Measurements from ENCODE around the gene SOX6. TPM values are rescaled to one million over a fixed set of nuclear protein-coding genes. Genes with fewer than 3 reads are reported as not detected.
A peak's percentile ranks its signal among the peaks of the same experiment; 100 is the strongest.
"Not testable (repeated sequence)": the region's sequence is repeated elsewhere in the genome, so short reads cannot be mapped to it uniquely, and the experiment has no call there.

Gene SOX6
- polyA plus RNA-seq, 3 donors, result 19.5 to 22.4 (median 20.9) TPM

DNA sequence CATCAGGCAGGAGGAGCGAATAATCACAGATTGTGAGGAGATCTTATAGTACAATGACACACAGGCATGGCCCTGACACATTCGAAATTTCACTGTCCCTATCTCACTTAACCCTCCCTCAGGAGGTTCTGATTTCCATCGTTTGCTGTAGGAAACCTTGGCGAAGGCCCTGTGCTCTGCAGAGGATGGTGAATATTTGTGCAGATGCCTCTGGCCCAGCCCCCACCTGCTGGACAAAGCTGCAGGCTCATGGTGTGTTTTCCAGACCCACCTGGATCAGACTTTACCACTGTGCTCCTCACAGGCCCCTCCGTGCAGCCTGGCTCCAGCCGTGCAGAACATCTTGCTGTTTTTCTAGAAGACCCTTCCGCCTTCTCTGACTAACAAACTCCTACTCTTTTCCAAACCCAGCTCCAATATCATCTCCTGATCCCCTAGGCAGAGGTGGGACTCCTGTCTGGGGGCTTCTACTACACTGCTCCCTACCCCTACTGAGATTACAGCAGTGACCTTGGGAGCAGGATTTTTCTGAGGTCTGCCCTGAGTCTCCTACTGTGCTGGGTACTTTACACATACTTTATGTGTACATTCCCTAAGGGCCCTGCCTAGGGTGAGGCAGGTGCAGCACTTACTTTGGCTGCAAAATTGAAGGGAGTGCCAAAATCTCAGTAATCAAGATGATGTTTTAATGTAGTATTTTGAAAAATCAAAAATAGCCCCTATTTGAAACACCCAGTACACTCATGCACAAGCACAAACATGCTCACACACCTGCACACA lies 412.7 kb downstream of the SOX6 start:
- DNase-seq (ENCODE audit: low read depth in 3 of 3, low spot score in 2 of 3), result no peak

DNA sequence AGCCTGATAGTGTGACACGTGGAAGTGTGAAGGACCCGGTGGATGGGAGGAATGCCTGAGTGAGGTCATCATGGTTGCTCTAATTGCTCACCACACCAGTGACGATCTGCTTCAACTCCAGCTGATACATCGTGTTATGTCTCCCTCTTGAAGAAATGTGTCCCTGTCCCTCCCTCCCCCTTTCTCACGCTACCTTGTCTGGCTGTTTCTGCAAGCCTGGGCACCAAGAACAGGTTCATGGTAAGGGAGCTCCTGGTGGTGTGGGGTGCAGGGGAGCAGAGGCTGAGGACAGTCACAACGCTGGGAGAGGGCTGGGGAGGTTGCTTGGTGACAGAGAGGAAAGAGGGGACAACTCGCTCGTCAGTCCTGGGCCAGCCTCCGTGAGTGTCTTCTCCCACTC lies 413.4 kb downstream of the SOX6 start:
- no peak for DNase-seq (ENCODE audit: low read depth in 3 of 3, low spot score in 2 of 3)

DNA sequence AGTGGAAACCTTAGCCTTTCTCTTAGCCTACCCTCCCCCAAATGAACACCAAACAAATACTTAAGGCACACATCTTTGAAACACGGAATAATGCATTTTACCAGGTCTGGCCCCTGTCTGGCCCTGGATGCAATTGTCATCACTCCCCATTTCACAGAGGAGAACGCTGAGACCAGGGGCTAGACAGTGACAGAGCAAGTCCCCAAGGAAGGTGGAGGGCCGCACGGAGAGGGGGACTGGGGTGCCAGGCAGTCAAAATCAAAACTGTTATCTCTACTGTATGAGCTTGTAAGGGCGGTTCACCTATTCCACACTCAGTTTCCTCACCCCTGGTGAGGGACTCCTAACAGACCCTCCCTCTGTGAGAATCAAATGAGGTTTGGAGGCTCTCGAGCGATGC lies 414.2 kb downstream of the SOX6 start:
- DNase-seq (ENCODE audit: low read depth in 3 of 3, low spot score in 2 of 3), result no peak

DNA sequence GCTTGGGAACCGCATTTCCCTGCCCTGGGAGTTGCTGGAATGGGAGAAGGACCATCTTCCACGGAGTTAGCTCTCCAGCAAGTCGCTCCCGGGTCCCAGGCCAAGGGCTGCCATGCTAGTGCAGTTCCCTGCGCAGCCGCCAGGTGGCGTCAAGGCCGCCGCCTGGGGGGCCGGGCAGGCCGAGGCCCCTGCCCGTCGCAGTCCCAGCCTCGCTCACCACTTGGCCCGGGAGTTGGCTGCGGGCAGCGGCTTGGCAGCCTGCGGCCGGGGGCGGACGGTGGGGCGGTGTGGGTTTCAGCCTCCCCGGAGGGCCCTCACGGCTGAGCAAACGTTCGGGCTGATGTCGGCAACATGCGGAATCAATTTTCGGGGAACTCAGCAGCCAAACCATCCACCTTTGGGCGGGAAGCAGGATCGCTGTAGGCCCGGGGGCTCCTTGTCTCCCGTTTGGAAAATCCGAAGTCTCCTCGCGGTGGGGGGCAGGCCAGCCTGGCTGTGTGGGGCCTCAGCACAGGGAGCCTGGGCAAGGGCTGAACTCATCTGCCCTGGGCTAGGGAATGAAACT lies 415.1 kb downstream of the SOX6 start:
- DNase-seq (ENCODE audit: low read depth in 3 of 3, low spot score in 2 of 3), result peak in 1 of 3 donors; percentile 10

DNA sequence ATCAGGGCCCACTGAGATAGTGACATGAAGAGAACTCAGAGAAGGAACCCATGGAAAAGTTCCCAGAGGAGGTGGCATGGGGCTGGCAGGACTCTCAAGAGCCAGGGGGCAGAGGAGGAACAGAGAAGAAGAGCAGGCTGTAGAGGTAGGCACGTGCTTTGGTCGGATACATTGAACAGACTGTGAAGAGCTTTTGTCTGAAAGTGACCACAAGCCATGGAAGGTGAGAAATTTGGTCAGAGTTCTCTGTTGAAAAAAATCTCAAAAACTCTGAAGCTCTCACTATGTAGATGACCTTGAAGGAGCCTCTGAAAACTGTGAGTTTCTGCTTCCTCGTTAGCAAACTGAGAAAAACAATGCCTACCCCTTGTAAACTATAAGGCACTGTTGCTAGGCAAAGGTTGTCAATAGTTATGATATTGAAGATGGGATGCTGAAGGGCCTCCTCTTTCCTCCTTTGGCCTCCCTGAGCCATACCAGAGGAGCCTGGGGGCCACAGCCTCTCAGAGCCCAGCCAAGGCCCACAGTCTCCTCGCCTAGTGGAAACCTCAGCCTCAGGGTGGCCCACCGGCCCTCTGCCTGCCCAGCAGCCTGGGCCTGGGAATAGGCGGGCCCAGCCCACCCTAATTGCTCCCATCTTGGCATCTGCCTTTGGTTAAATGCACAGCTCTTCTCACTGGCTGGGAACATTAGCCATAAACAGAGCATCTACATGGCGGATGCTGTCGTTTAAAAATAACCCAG lies 415.7 kb downstream of the SOX6 start:
- no peak for DNase-seq (ENCODE audit: low read depth in 3 of 3, low spot score in 2 of 3)

DNA sequence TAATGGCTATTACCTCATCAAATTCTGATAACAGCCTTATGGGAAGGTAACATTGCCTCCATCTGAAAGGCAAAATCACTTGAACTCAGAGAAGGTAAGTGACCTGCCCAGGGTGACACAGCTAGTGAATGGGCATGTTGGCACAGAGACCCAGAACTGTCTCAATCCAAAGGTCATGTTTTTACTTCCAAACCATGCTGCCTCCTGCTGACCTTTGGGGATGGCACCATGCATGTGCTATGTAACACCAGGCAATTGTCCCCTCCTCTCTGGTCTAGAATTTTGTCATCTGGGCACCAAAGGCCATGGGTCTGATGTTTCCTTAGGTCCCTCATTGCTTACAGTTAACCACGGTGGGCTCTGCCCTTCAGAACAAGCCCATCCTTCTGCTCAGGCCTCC lies 417.4 kb downstream of the SOX6 start:
- DNase-seq (ENCODE audit: low read depth in 3 of 3, low spot score in 2 of 3), result no peak

DNA sequence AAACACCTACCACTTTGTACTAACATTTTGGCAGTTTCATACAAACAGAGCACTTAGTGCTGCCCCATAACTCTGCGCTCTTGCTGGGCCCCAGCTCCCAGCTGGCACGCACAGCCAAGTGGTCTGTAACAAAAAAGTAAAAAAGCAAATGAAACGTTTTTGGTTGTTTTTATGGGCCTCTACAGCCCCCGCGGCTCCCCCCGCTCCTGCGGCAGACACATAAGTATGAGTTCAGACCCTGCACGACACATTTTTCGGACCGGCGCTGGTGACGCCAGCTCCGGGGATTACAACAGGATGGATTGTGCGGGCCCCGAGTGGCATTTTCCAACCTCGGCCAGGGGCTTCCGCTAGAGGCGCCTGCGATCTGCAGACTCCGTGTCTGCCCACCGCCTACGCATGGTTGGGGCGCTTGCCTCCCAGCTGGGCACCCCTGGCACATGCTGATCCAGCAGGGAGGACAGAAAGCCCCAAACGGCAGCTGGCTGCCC lies 418.2 kb downstream of the SOX6 start:
- no peak for DNase-seq (ENCODE audit: low read depth in 3 of 3, low spot score in 2 of 3)

DNA sequence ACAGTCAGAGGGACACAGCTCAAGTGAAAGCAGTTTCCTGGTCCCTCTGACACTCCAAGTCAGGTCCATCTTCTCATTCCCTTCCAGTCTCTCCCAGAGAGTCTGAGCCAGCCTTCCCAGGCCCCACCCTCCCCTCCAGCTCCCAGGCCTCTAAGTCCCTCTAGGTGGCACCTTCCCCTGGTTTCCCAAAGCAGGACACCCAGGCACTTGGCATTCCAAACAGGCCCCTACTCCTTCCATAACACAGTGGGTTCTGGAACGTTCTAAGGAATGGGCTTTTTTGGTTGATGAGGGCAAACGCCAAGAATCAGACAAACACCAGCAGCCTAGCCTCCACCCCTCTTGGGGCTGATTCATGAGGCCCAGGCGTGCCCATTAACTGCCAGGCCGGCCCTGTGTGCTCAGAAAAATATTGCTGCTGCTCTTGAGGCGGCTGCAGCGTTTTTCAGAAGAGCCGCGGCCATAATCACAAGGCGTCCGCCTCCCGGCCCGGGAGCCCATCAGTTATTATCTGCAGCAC lies 418.7 kb downstream of the SOX6 start:
- DNase-seq (ENCODE audit: low read depth in 3 of 3, low spot score in 2 of 3), result no peak

DNA sequence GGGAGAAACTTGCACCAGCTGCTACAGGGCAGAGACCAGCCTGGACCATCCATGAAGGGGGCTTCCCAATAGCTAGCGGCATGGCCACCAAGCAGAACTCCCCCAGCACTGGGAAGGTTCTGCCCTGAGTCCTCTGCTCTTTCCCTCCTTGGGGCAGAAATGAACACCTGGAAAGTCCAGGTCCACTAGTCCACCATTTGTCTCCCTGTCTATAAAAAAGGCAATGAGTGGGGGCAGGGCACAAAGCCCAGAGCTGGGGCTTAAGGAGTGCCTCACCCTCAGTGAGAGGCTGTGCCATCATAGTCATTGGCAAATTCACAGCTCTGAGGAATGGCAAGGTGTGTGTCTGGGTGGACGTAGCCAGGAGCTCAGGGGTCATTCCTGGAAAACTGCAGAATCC lies 420.3 kb downstream of the SOX6 start:
- no peak for DNase-seq (ENCODE audit: low read depth in 3 of 3, low spot score in 2 of 3)

DNA sequence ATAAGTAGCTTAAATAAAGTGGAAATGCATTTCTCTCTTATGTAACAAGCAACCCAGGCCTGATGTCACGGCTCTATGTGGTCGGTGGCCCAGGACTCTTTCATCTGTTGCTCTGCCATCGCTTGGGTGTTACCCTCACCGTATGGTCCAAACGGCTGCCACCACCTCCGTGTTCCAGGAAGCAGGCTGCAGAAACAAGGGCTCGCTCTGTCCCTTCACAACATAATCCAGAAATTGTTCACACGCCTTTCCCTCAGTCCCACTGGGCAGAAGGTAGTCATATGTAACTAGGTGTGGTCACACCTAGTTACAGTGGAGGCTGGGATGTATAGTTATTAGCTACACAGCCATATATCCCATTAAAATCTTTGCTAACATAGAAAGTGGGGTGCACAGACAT lies 421.0 kb downstream of the SOX6 start:
- no peak for DNase-seq (ENCODE audit: low read depth in 3 of 3, low spot score in 2 of 3)

DNA sequence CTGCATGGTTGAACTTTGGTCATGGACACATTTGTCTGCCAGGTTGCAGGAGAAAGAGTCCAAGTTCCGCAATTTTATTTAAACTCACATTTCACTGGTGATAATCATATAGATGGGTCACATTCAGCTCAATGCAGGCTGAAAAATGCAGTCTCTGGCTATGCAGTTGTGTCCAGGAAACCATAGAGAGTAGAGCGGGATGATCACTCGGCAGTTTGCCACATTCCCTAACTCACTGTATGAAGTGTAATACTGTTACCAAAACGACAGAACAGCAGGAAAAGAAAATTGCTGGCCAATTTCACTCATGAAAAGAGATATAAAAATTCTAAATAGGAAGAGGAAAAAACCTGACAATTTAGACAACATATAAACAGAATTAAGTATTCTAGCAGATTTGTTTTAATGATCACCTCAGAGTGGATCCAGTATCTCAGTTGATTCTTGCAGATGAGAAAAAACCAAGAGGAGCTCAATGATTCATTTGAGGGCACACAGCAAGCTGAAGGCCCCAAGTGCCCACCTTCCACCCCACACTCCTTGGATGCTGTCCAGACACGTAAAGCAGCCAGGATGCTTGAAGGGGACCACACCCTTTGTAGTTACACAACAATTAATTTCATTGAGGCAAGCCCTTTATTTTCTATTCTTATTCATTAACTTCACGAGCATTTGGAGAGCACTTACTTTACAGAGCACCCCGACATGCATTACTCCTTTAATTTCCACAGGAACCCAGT lies 422.3 kb downstream of the SOX6 start:
- no peak for DNase-seq (ENCODE audit: low read depth in 3 of 3, low spot score in 2 of 3)

DNA sequence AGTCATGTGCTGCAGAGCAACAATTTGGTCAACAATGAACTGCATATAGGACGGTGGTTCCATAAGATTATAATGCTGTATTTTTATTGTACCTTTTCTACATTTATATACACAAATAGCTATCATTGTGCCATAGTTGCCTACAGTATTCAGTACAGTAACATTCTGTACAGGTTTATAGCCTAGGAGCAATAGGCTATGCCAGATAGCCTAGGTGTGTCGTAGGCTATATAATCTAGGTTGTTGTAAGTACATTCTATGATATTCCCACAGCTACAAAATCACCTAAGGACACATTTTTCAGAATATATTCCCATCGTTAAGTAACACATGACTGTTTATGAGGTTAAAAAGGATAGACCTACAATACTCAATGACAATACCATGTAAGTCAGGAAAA lies 423.9 kb downstream of the SOX6 start:
- DNase-seq (ENCODE audit: low read depth in 3 of 3, low spot score in 2 of 3), result no peak

DNA sequence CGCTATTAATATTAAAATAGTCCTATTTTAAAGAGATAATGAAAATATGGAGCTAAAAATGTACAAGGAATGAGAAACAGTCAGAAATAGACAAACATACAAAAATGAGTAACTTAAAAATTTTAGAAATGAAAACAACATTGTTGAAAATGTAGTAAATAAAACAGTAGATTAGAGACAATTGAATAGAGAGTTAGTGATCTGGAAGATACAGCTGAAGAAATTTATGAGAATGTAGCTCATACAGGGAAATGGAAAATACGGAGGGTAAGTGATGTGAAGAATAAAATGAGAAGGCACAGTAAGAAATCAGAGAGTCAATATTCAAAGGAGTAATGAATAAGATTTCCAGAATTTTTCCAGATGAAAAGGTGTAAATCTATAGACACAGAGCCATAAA lies 424.8 kb downstream of the SOX6 start:
- no peak for DNase-seq (ENCODE audit: low read depth in 3 of 3, low spot score in 2 of 3)

DNA sequence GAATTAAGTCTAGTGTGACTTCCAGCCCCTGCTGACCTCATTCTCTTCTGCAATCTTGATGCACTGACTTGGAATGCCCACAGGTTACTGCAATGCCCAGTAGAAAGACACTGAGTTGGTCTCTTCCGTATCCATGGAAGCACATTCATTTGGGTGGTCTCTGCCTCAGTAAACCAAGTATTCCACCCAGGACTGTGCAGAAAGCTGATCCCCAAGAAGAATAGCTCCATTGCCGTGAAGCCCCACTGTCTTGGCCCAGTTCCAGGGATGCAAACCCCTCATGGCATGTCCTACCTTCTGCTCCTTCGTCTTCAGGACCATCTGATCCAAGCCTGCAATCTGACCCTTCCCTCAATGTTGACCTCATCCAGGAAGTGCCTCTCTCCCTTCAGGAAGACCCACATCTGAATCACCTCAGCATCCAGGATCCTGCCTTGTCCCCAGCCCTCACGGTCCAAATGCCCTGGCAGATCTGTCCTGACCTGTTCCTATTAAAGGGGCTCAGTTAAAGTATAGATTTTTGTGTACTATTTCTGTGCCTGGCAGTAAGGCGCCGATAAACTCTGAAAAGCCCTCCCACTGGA lies 425.8 kb downstream of the SOX6 start:
- no peak for DNase-seq (ENCODE audit: low read depth in 3 of 3, low spot score in 2 of 3)

DNA sequence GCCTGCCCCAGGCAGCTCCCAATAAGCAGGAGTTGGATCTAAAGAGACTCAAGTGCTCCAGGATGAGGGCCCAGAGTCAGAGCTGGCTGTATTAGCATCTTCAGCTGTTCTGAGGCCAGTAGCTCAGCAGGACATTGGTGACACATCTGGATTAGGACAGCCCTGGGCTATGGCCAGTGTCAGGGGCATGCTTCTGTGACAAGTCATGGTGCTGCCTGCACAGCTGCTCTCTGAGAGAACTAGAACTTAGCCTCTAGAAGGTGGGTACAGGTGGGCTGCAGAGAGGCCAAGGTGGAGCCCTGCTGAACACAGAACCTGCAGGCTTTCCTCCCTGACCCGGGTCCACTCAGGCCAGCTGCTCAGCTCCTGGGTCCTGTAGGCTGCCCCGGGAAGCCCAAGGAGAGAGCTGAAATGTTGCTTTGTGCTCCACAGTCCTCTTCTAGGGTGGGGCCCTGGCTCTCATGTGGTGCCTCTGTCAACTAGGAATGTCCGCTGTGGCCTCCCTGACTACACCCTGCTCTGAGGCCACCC lies 426.9 kb downstream of the SOX6 start:
- no peak for DNase-seq (ENCODE audit: low read depth in 3 of 3, low spot score in 2 of 3)

DNA sequence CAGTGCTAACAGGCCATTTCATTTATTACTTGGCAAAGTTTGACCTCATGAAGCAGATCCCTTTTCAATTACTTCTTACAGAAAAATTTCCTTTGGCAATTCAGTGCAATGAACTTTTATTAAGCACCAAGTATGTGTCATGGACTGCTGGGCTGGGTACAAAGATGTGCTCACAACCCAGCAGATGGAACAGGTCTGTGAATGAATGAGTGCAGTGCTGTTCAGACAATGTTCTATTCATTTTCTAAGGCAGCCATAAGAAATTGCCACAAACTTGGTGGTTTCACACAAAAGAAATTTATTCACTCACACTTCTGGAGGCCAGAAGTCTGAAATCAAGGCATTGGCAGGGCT lies 428.5 kb downstream of the SOX6 start:
- DNase-seq (ENCODE audit: low read depth in 3 of 3, low spot score in 2 of 3), result no peak

DNA sequence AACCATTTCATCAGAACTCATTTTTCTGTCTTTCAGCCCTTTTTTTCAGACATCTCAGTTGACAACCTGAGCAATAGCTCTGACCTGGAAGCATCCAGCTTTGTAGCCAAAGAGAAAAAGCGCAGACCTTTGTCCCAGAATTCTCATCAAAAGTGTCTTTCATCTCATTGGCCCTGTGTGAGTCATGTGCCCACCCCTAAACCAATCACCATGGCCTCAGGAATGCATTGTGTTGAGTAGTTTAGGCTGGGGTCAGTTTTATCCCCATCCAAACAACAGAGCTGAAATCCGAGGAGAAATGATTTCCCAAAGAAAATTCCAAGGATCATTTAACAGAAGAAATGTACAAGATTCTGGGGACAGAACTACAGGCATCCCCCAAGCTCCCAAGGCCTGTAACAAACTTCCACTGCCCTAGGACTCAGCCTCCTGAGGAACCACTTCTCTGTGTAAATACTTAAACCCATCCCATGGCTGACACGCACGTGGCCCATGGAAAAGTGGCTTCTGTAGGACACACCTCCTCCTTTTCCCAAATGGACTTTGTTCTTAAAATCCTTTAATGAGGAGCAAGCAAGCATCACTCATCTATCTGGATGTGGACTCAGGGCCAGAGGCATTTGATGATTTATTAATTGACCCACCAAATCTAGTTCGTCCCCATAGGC lies 429.0 kb downstream of the SOX6 start:
- no peak for DNase-seq (ENCODE audit: low read depth in 3 of 3, low spot score in 2 of 3)

DNA sequence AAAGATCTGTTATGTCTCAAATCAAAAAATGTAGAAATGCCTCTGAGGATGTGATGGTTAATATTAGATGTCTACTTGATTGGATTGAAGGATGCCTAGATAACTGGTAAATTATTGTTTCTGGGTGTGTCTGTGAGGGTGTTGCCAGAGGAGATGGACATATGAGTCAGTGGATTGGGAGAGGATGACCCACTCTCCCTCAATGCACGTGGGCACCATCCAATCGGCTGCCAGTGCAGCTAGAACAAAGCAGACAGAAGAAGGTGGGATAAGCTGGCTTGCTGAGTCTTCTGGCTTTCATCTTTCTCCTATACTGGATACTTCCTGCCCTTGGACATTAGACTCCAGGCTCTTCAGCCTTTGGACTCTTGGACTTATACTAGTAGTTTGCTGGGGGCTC lies 430.3 kb downstream of the SOX6 start:
- DNase-seq (ENCODE audit: low read depth in 3 of 3, low spot score in 2 of 3), result no peak

DNA sequence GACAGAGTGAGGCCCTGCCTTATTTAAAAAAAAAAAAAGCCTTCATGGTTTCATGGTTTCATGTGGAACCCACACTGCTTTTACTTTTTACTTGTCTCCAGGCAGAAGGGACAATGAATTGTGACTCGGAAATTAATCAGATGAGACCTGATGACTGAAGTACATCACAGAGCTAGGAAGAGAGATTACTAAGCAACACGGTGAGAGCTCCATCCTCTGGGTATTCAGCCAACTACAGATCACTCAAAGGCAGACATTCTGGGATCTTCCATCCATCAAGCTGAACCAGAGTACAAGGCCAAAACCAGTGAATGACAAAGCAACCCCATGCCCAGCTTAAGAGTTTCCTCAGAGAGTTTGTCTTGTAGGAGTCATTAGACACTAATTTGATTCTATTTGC lies 433.2 kb downstream of the SOX6 start:
- no peak for DNase-seq (ENCODE audit: low read depth in 3 of 3, low spot score in 2 of 3)

DNA sequence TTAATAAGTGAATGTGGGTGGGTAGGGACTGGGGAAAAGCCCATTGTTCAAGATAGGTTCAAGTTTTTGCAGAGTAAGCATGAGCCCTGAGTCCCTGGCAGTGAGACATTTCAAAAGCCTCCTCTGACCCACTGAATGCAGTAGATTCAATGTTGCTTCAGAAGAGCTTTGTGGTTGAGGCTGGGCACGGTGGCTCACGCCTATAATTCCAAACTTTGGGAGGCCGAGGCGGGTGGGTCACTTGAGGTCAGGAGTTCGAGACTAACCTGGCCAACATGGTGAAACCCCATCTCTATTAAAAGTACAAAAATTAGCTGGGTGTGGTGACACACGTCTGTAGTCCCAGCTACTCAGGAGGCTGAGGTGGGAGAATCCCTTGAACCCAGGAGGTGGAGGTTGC lies 433.6 kb downstream of the SOX6 start:
- not testable (repeated sequence) for DNase-seq (ENCODE audit: low read depth in 3 of 3, low spot score in 2 of 3)
